ENCODE data around the gene COL8A1.

COL8A1 gene

GRCh38 chr3:99809565-99809964 is 171.2 kb downstream of the COL8A1 start:
- peaks cover 3% of the 10 kb centered on the region for H3K4me1 Mint-ChIP-seq (ENCODE audit: low read depth)
- H3K27ac Mint-ChIP-seq = no peak overlapping the region
- no peaks in the 10 kb centered on the region for H3K36me3 Mint-ChIP-seq (ENCODE audit: low read depth)
- H3K27me3 Mint-ChIP-seq (ENCODE audit: low read depth) = peaks cover 4% of the 10 kb centered on the region
- H3K9me3 Mint-ChIP-seq = peaks cover 7% of the 10 kb centered on the region
- no peak overlapping the region for H3K4me3 Mint-ChIP-seq
- DNase-seq (ENCODE audit: low spot score) = no peak

GRCh38 chr3:99810403-99810802 is 172.0 kb downstream of the COL8A1 start:
- H3K9me3 Mint-ChIP-seq = peaks cover 5% of the 10 kb centered on the region
- H3K36me3 Mint-ChIP-seq (ENCODE audit: low read depth) = no peaks in the 10 kb centered on the region
- H3K4me3 Mint-ChIP-seq = no peak overlapping the region
- no peak overlapping the region for H3K27ac Mint-ChIP-seq
- H3K27me3 Mint-ChIP-seq (ENCODE audit: low read depth) = peaks cover 8% of the 10 kb centered on the region
- H3K4me1 Mint-ChIP-seq (ENCODE audit: low read depth) = peaks cover 3% of the 10 kb centered on the region
- DNase-seq (ENCODE audit: low spot score) = no peak

GRCh38 chr3:99817047-99817436 is 178.6 kb downstream of the COL8A1 start:
- Mint-ChIP-seq H3K36me3 (ENCODE audit: low read depth) (peaks cover 2% of the 10 kb centered on the region), H3K27me3 (ENCODE audit: low read depth) (peaks cover 4% of the 10 kb centered on the region), H3K27ac (peak overlapping the region; percentile 99), H3K4me1 (ENCODE audit: low read depth) (peaks cover 30% of the 10 kb centered on the region), H3K9me3 (no peaks in the 10 kb centered on the region), H3K4me3 (peak overlapping the region; percentile 99)
- DNase-seq (ENCODE audit: low spot score) = no peak

DNA sequence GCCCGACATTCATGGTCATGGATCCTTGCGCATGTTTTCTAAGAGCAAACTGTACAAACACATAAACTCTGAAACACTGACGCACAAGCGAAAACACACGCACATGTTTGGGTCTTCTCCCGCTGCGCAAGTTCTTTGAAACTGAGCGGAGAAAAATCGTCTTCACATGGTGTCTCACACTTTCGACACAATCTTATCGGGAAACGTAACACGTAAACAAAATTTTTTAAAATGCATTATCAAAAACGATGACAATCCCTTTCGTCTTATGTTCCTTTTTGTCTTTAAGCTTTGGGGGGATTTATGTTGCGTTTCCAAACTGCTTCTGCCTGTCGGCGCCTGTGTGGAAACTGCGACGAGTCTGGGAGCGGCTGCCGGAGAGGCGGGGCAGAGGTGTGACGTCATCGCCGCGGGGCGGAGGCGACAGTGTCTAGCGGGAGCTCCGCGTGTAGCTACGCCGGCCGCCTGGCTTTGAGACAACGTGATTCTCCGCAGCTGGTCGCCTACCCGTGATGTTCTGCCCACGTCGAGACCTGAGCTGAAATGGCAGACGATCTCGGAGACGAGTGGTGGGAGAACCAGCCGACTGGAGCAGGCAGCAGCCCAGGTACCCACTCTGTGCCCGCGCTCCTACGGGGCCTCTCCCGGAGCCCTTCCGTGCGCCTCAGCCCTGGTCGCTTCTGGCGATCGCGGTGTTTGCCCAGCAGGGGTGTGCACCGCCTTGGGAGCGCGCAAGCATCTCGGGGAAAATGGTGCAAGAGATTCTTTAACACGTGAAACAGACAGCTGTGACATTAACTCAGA is 179.2 kb downstream of the COL8A1 start, which contains the start of gene CMSS1:
TSS of gene CMSS1 (plus strand) at position 426 of the 804 bp plus-strand sequence.
- Mint-ChIP-seq H3K27me3 (ENCODE audit: low read depth) (peaks cover 4% of the 10 kb centered on the region), H3K27ac (peak within 1 kb of the TSS; percentile 99), H3K9me3 (no peaks in the 10 kb centered on the region), H3K36me3 (ENCODE audit: low read depth) (peaks cover 2% of the 10 kb centered on the region), H3K4me1 (ENCODE audit: low read depth) (peaks cover 30% of the 10 kb centered on the region), H3K4me3 (peak within 1 kb of the TSS; percentile 99)
- DNase-seq (ENCODE audit: low spot score) = peak; percentile 95

GRCh38 chr3:99818818-99819217 is 180.4 kb downstream of the COL8A1 start:
- H3K4me1 Mint-ChIP-seq (ENCODE audit: low read depth) = peaks cover 37% of the 10 kb centered on the region
- peak overlapping the region; percentile 99 for H3K27ac Mint-ChIP-seq
- H3K4me3 Mint-ChIP-seq = peak overlapping the region; percentile 99
- H3K9me3 Mint-ChIP-seq = no peaks in the 10 kb centered on the region
- peaks cover 2% of the 10 kb centered on the region for H3K36me3 Mint-ChIP-seq (ENCODE audit: low read depth)
- peaks cover 4% of the 10 kb centered on the region for H3K27me3 Mint-ChIP-seq (ENCODE audit: low read depth)
- DNase-seq (ENCODE audit: low spot score) = no peak

- Mint-ChIP-seq H3K9me3 (no peaks in the 10 kb centered on the region), H3K36me3 (ENCODE audit: low read depth) (peaks cover 2% of the 10 kb centered on the region), H3K27me3 (ENCODE audit: low read depth) (no peaks in the 10 kb centered on the region), H3K4me3 (no peak overlapping the region), H3K4me1 (ENCODE audit: low read depth) (peaks cover 27% of the 10 kb centered on the region), H3K27ac (peak overlapping the region; percentile 61)
- no peak for DNase-seq (ENCODE audit: low spot score)
These were observed 185.6 kb downstream of the COL8A1 start for GRCh38 chr3:99823723-99824711.

DNA sequence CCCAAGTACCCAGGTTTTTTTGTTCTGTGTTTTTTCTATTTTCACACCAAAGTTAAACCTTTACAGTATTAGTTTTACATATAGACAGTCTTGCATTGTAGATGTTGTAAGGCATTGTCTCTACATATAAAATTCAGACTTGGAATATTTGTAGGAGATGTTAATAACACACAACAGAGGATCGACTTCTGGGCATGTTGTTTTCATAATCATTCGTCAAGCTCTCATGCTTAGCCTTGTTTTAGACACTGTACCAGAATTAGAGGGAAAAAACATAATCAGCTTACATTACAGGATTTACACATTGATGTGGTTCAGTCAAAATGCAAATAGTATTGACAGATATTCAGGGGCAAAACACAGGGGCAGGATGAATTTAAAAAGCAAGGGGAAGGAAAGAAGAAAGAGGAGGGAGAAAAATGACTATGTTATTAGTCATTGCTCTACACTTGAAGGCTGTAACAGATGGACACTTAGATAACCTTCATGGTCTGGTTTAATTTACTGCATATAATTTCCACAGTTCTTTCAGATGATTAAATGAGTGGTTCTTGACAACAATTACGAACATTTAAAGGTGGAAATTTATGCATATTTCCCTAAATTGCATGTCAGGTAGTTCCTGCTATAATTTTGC is 186.7 kb downstream of the COL8A1 start:
- H3K36me3 Mint-ChIP-seq (ENCODE audit: low read depth) = peaks cover 2% of the 10 kb centered on the region
- no peaks in the 10 kb centered on the region for H3K27me3 Mint-ChIP-seq (ENCODE audit: low read depth)
- no peak overlapping the region for H3K4me3 Mint-ChIP-seq
- peaks cover 25% of the 10 kb centered on the region for H3K4me1 Mint-ChIP-seq (ENCODE audit: low read depth)
- H3K9me3 Mint-ChIP-seq = no peaks in the 10 kb centered on the region
- DNase-seq (ENCODE audit: low spot score) = no peak
- H3K27ac Mint-ChIP-seq = peak overlapping the region; percentile 34

DNA sequence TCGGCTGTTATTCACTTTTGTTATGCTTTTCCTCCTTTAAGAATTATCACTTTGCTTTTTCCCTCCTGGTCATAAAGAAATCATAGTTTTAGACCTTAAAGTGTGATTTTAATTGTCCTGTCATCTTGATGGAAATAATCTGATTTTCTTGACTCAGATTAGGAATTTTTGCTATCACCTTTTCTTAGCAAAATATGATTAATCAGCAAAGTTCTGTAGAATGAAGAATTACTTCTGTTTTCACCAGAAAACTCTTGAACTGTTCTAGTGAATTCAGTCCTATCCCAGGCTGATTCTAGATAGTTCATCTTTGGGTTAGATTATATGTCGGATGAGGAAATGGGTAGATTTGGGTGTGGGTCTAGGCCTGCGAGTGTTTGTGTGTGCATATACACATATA is 191.4 kb downstream of the COL8A1 start:
- Mint-ChIP-seq H3K4me1 (ENCODE audit: low read depth) (peaks cover 20% of the 10 kb centered on the region), H3K36me3 (ENCODE audit: low read depth) (no peaks in the 10 kb centered on the region), H3K27me3 (ENCODE audit: low read depth) (no peaks in the 10 kb centered on the region), H3K27ac (no peak overlapping the region), H3K9me3 (no peaks in the 10 kb centered on the region), H3K4me3 (no peak overlapping the region)
- no peak for DNase-seq (ENCODE audit: low spot score)

DNA sequence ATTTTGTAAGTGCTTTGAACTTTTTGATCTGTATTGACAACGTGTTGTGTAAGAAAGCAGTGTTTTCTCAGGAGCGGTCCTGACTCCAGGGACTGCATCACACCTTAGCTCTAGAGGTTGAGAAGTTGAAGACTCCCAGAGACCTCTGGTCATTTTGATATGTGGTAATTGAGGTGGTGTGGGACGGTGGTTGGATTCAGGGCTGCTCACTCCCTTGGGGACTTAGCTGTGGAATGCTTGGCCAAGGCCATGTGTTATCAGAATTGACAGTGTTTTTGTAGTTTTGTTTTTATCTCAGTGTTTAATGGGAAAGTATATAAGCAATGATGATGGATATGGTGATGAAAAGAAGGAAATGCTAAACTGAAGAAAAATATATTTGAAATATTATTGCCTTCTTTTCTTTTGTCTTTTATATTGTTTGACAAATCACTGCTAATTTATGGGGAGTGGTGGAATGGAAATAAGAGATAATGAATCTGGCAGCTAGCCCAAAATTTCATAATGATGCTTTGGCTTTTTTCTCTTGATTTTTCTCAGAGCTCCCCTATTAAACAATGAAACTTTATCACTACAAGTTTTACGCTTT is 195.3 kb downstream of the COL8A1 start:
- H3K4me3 Mint-ChIP-seq = no peak overlapping the region
- DNase-seq (ENCODE audit: low spot score) = no peak
- H3K36me3 Mint-ChIP-seq (ENCODE audit: low read depth) = no peaks in the 10 kb centered on the region
- no peak overlapping the region for H3K27ac Mint-ChIP-seq
- peaks cover 13% of the 10 kb centered on the region for H3K4me1 Mint-ChIP-seq (ENCODE audit: low read depth)
- no peaks in the 10 kb centered on the region for H3K27me3 Mint-ChIP-seq (ENCODE audit: low read depth)
- H3K9me3 Mint-ChIP-seq = no peaks in the 10 kb centered on the region

DNA sequence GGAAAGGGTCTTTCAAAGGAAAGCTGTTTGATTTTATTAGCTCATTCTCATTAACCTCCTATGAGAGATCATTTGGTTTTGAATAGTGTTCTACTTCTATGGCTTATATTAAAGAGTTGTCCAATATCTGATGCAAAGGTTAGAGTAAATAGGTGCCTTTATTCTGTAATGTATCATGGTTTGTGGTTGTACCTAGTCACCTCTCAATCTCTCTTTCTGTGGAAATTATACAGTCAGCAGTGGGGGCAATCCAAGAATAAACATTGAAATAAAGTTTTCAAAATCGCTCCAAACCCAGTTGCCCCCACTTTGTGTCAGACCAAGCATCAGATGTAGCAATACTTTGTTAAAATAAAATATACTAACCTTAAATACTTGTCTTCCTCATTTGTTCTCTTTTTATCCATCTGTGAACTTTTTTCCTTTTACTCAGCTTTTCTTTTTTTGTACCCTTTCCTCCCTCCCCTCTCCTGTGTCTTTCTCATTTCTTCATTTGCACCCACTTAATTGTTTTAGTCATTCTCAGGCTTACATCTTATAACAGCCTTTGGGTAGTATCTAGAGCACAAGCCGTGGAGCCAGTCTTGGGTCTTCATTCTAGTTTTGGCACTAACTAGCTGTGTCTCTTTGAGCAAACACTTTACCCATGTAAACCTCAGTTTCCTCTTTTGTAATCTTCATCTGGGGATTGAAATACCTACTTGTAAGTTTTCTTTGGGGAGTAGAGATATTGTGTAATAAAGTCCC is 196.0 kb downstream of the COL8A1 start:
- H3K4me3 Mint-ChIP-seq = no peak overlapping the region
- no peak overlapping the region for H3K27ac Mint-ChIP-seq
- DNase-seq (ENCODE audit: low spot score) = no peak
- H3K36me3 Mint-ChIP-seq (ENCODE audit: low read depth) = no peaks in the 10 kb centered on the region
- H3K9me3 Mint-ChIP-seq = no peaks in the 10 kb centered on the region
- H3K27me3 Mint-ChIP-seq (ENCODE audit: low read depth) = no peaks in the 10 kb centered on the region
- peaks cover 12% of the 10 kb centered on the region for H3K4me1 Mint-ChIP-seq (ENCODE audit: low read depth)

DNA sequence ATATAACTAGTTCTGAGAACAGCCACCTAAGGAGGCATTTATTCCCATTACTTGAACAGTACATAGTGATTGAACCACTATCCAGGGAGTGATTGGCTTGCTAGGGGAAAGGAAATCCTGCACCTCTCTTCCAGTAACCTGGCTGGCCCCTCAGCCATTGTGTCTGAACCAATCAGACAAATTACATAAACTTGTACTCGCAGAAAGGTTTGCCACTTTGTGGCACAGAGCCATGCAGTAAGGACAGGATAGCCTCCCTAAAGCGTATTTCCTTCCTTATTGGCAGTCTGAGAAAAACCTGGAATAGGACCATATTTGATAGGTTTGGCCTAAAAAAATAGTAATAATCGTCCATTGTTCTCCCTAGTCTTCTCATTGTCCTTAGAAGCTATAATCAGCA is 198.3 kb downstream of the COL8A1 start:
- DNase-seq (ENCODE audit: low spot score) = no peak
- Mint-ChIP-seq H3K36me3 (ENCODE audit: low read depth) (no peaks in the 10 kb centered on the region), H3K27me3 (ENCODE audit: low read depth) (no peaks in the 10 kb centered on the region), H3K27ac (no peak overlapping the region), H3K9me3 (no peaks in the 10 kb centered on the region), H3K4me3 (no peak overlapping the region), H3K4me1 (ENCODE audit: low read depth) (peaks cover 7% of the 10 kb centered on the region)

- H3K4me1 Mint-ChIP-seq (ENCODE audit: low read depth) = peaks cover 7% of the 10 kb centered on the region
- no peak overlapping the region for H3K4me3 Mint-ChIP-seq
- no peak for DNase-seq (ENCODE audit: low spot score)
- no peak overlapping the region for H3K27ac Mint-ChIP-seq
- no peaks in the 10 kb centered on the region for H3K27me3 Mint-ChIP-seq (ENCODE audit: low read depth)
- H3K36me3 Mint-ChIP-seq (ENCODE audit: low read depth) = no peaks in the 10 kb centered on the region
- no peaks in the 10 kb centered on the region for H3K9me3 Mint-ChIP-seq
These were observed 199.3 kb downstream of the COL8A1 start for GRCh38 chr3:99837715-99838114.

- Mint-ChIP-seq H3K4me1 (ENCODE audit: low read depth) (peaks cover 6% of the 10 kb centered on the region), H3K27me3 (ENCODE audit: low read depth) (no peaks in the 10 kb centered on the region), H3K27ac (no peak overlapping the region), H3K36me3 (ENCODE audit: low read depth) (no peaks in the 10 kb centered on the region), H3K9me3 (no peaks in the 10 kb centered on the region), H3K4me3 (no peak overlapping the region)
- no peak for DNase-seq (ENCODE audit: low spot score)
These were observed 200.4 kb downstream of the COL8A1 start for GRCh38 chr3:99838755-99839154.

All from T-helper 2 cell treated with Interferon-gamma antibody and Interleukin-4, amounts not matched to agents 5 μg/mL and 100 μg/mL, for 36 hours (primary cell).